Upper lobe of right lung (tissue), 1 donor: ENCODE measurements around the gene VWA8. TPM values are rescaled to one million over a fixed set of nuclear protein-coding genes. Genes with fewer than 3 reads are reported as not detected.
"Not testable (repeated sequence)": the region's sequence is repeated elsewhere in the genome, so short reads cannot be mapped to it uniquely, and the experiment has no call there.

Experiments
- ATAC-seq: fragments of 200-7000 bp; cut with Tn5 transposase; one replicate; pipeline ENCODE4 v1.9.1; 2020; ENCODE audit warnings: mild to moderate bottlenecking, moderate library complexity
- DNase-seq: peaks from one replicate; pipeline ENCODE4 v3.0.0-alpha.2; 2020
- H3K27ac ChIP-seq: fragments of 200-600 bp; one replicate; pipeline ENCODE4 v1.8.0; 2022
- H3K27me3 ChIP-seq: fragments of 200-600 bp; one replicate; pipeline ENCODE4 v1.8.0; 2022; ENCODE audit warnings: mild to moderate bottlenecking
- H3K36me3 ChIP-seq: fragments of 200-600 bp; one replicate; pipeline ENCODE4 v1.8.0; 2022
- H3K4me1 ChIP-seq: fragments of 200-600 bp; one replicate; pipeline ENCODE4 v1.8.0; 2022
- H3K4me3 ChIP-seq: fragments of 200-600 bp; one replicate; pipeline ENCODE4 v1.8.0; 2022; ENCODE audit warnings: mild to moderate bottlenecking
- H3K9me3 ChIP-seq: fragments of 200-600 bp; one replicate; pipeline ENCODE4 v1.8.0; 2022
- intact Hi-C: fragments of 100-400 bp; cut with DNase I; formaldehyde crosslinking; loops from one replicate; pipeline ENCODE4 v1.11.0; 2022
- total RNA-seq: library from RNA; stranded (reverse); fragmentation: NEBNext Ultra II Directional; extraction: Animal tissue kit (Norgen Biotek cat#: 25700); gene quantifications from one replicate; pipeline ENCODE4 v1.2.1, GENCODE V29; 2021
- TF ChIP-seq, protein P1 (sequence below): fragments of 200-600 bp; IDR thresholded peaks from one replicate; pipeline ENCODE4 v1.8.0; 2022; ENCODE audit warnings: antibody characterized with exemption
- donor health status: DM: no; HTN: yes; CAD: no; lungs with severe emphysema.

VWA8 gene
- total RNA-seq, 1 donor from 2014 or later, result 20.6 TPM

DNA sequence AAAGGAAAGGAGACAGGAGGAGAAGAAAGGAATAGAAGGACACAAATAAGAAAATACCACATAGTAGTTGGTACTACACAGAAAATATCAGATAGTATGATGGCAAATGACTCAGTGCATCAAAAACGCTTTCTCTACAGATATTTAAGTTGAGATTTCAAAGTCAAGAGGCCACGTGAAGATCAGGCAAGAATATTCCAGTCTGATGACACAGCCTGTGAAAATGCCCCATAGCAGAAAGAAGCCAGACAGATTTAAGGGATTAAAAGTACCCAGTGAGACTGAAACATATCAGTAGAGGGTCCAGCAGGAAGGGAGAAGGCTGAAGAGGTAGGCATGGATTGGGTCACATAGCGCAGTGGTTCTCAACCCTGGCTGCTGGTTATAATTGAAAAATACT, 113.7 kb downstream of the VWA8 start:
- TF ChIP-seq, protein P1, sequence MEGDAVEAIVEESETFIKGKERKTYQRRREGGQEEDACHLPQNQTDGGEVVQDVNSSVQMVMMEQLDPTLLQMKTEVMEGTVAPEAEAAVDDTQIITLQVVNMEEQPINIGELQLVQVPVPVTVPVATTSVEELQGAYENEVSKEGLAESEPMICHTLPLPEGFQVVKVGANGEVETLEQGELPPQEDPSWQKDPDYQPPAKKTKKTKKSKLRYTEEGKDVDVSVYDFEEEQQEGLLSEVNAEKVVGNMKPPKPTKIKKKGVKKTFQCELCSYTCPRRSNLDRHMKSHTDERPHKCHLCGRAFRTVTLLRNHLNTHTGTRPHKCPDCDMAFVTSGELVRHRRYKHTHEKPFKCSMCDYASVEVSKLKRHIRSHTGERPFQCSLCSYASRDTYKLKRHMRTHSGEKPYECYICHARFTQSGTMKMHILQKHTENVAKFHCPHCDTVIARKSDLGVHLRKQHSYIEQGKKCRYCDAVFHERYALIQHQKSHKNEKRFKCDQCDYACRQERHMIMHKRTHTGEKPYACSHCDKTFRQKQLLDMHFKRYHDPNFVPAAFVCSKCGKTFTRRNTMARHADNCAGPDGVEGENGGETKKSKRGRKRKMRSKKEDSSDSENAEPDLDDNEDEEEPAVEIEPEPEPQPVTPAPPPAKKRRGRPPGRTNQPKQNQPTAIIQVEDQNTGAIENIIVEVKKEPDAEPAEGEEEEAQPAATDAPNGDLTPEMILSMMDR, result no peak
- Histone ChIP-seq H3K36me3 (no peaks in the 10 kb centered on the region), H3K4me1 (no peaks in the 10 kb centered on the region), H3K27ac (no peak overlapping the region), H3K9me3 (no peaks in the 10 kb centered on the region), H3K27me3 (no peaks in the 10 kb centered on the region), H3K4me3 (no peak overlapping the region)
- intact Hi-C loops, result no loop called here
- ATAC-seq, result no peak
- DNase-seq, result no peak

DNA sequence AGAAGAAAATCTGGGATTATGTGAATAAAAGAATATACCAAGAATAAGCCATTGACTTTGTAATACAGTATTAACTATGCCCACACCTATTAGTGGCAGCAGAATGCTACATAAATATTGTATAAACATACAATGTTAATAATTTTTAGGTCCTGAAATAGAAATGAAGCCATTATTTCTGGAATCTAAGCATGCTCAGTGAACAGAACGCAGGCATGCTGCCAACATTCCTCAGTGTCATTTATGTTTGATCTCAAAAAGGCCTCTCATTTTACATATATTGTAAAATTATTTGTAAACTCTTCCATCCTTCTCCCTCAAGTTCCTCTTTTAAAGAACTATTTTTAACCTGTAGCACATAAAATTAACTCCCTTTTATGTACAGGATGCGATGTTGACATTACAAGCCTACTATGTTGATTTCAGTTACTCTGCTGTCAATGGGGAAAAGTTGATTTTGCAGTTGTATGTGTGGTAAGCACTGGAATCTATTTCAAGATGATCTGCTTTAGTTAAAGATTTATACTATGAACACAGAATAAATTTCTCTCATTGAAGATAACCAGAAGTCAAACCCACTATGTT, 118.8 kb downstream of the VWA8 start:
- no peak for DNase-seq
- intact Hi-C loops, result no loop called here
- no peaks in the 10 kb centered on the region for H3K36me3 ChIP-seq
- no peak for ATAC-seq
- TF ChIP-seq, protein P1, result no peak
- no peak overlapping the region for H3K27ac ChIP-seq
- no peaks in the 10 kb centered on the region for H3K4me1 ChIP-seq
- H3K4me3 ChIP-seq, result no peak overlapping the region
- no peaks in the 10 kb centered on the region for H3K27me3 ChIP-seq
- H3K9me3 ChIP-seq, result no peaks in the 10 kb centered on the region

DNA sequence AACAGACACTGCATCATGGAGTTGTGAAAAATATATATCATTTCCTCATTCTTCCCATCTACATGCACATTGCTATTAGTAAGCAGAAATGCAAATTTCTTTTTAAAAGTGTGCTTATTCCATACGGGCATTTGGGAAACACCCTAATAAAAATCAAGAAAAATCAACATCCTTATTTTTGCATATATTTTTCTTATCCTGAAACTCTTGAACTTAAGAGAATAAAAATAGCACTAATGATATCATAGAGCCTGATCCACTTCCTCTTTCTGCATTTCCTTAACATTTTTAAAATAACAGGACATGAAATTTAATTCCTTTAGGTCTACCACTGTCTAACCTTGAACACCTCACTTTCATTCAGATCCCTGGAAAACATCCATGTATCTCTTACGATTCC, 123.3 kb downstream of the VWA8 start:
- Histone ChIP-seq H3K36me3 (peaks cover 7% of the 10 kb centered on the region), H3K9me3 (no peaks in the 10 kb centered on the region), H3K4me3 (no peak overlapping the region), H3K4me1 (no peaks in the 10 kb centered on the region), H3K27ac (no peak overlapping the region), H3K27me3 (no peaks in the 10 kb centered on the region)
- intact Hi-C loops, result no loop called here
- TF ChIP-seq, protein P1, result no peak
- no peak for DNase-seq
- ATAC-seq, result no peak

DNA sequence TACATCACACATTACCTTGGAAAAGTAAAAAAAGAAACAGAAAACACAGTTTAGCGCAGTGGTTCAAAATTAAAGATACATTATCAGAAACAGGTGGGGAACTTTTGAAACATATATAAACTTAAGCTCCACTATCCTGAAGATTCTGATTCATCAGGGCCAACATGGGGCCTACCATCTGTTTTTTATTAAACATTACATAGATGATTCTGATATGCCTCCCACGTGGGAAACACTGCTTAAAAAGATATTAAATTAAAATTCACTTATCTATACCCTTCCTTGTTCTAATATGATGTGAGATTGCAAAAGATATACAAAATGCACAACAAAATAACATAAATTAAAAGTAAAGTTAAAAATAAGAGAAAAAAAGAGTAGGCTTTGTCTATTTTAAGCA, 125.0 kb downstream of the VWA8 start:
- no peak for ATAC-seq
- H3K4me3 ChIP-seq, result no peak overlapping the region
- intact Hi-C loops, result no loop called here
- no peak for DNase-seq
- no peaks in the 10 kb centered on the region for H3K27me3 ChIP-seq
- H3K4me1 ChIP-seq, result no peaks in the 10 kb centered on the region
- H3K36me3 ChIP-seq, result peaks cover 15% of the 10 kb centered on the region
- H3K9me3 ChIP-seq, result no peaks in the 10 kb centered on the region
- TF ChIP-seq, protein P1, result no peak
- no peak overlapping the region for H3K27ac ChIP-seq

DNA sequence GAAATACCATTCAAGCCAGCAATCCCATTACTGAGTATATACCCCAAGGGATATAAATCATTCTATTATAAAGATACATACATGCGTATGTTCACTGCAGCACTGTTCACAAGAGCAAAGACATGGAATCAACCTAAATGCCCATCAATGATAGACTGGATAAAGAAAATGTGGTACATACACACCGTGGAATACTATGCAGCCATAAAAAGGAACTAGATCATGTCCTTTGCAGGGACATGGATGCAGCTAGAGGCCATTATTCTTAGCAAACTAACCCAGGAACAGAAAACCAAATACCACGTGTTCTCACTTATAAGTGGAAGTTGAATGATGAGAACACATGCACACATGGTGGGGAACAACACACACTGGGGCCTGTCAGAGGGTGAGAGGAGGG, 126.2 kb downstream of the VWA8 start:
- ATAC-seq, result not testable (repeated sequence)

DNA sequence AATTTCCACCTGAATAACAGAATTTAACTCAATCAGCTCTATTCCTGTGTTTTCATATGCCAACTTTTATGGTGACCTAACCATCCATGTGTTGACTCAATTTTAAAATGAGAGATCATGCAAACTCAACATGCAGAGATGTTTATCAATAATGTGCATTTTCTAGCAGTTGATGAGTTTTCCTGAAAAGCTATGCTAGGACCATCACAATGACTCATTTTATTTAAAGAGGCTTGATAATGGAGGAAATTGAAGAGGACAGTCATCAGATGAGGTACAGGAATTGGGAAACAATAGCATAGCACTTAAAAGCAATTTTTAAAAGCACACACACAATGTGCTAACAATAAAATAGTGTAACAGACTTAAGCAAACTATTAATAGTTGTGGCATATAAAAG, 127.1 kb downstream of the VWA8 start:
- Histone ChIP-seq H3K4me3 (no peak overlapping the region), H3K4me1 (no peaks in the 10 kb centered on the region), H3K36me3 (peaks cover 15% of the 10 kb centered on the region), H3K27ac (no peak overlapping the region), H3K27me3 (no peaks in the 10 kb centered on the region), H3K9me3 (no peaks in the 10 kb centered on the region)
- intact Hi-C loops, result no loop called here
- ATAC-seq, result no peak
- no peak for DNase-seq
- TF ChIP-seq, protein P1, result no peak

More for the DNA sequence above, 126.2 kb downstream of the VWA8 start:
- H3K9me3 ChIP-seq, H3K4me1 ChIP-seq, H3K27ac ChIP-seq, intact Hi-C loops, DNase-seq, H3K4me3 ChIP-seq, H3K27me3 ChIP-seq: not testable (repeated sequence)
- peaks cover 15% of the 10 kb centered on the region for H3K36me3 ChIP-seq
